HepG2 (cell line): ENCODE measurements around the gene TCP11L1. TPM values are rescaled to one million over a fixed set of nuclear protein-coding genes. Genes with fewer than 3 reads are reported as not detected.

Source experiments
- ARID4A ChIP-seq: sonication (generic); formaldehyde crosslinking; IDR thresholded peaks from 2 replicates; pipeline ENCODE4 v1.5.0; 2020; ENCODE audit warnings: mild to moderate bottlenecking, missing genetic modification reagents, borderline replicate concordance
- ARNT ChIP-seq: fragments of 450-650 bp; IDR thresholded peaks from 2 replicates; pipeline ENCODE4 v1.6.1; 2017
- BCLAF1 ChIP-seq: fragments of 450-650 bp; IDR thresholded peaks from 2 replicates; pipeline ENCODE4 v1.6.1; 2017; ENCODE audit warnings: mild to moderate bottlenecking
- ELF3 ChIP-seq: IDR thresholded peaks from 2 replicates; pipeline ENCODE4 v1.6.1; 2016; ENCODE audit warnings: missing genetic modification reagents, missing compliant biosample characterization
- FOXC1 ChIP-seq: sonication (generic); formaldehyde crosslinking; IDR thresholded peaks from 2 replicates; pipeline ENCODE4 v1.8.0; 2022; ENCODE audit warnings: mild to moderate bottlenecking, missing genetic modification reagents, borderline replicate concordance
- STAT6 ChIP-seq: sonication (generic); formaldehyde crosslinking; IDR thresholded peaks from 2 replicates; pipeline ENCODE4 v1.4.0; 2020; ENCODE audit warnings: missing genetic modification reagents, mild to moderate bottlenecking, borderline replicate concordance
- TARDBP ChIP-seq: sonication (generic); formaldehyde crosslinking; IDR thresholded peaks from 2 replicates; pipeline ENCODE4 v1.8.0; 2022; ENCODE audit warnings: mild to moderate bottlenecking, missing genetic modification reagents
- TOPORS ChIP-seq: sonication (generic); formaldehyde crosslinking; IDR thresholded peaks from 2 replicates; pipeline ENCODE4 v1.8.0; 2023; ENCODE audit warnings: mild to moderate bottlenecking, missing genetic modification reagents
- TP53 ChIP-seq: sonication (generic); formaldehyde crosslinking; conservative IDR thresholded peaks from 2 replicates; pipeline ENCODE4 v1.4.0; 2020; ENCODE audit warnings: missing genetic modification reagents
- UBTF ChIP-seq: sonication (generic); formaldehyde crosslinking; IDR thresholded peaks from 2 replicates; pipeline ENCODE4 v1.4.0; 2020; ENCODE audit warnings: mild to moderate bottlenecking, missing genetic modification reagents
- ZNF562 ChIP-seq: sonication (generic); formaldehyde crosslinking; IDR thresholded peaks from 2 replicates; pipeline ENCODE4 v1.8.0; 2022; ENCODE audit warnings: missing genetic modification reagents, borderline replicate concordance
- ZNF616 ChIP-seq: sonication (generic); formaldehyde crosslinking; IDR thresholded peaks from 2 replicates; pipeline ENCODE4 v1.5.0; 2020; ENCODE audit warnings: low read depth, mild to moderate bottlenecking, missing genetic modification reagents
- polyA plus RNA-seq, 8 experiments: library from polyadenylated mRNA; depleted of rRNA in 3 of 8; stranded (reverse) in 7 of 8; unstranded in 1 of 8; fragments of >200 nt; fragmentation: Illumina TruSeq in 4 of 8; extraction: Trizol in 4 of 8; gene quantifications; 2 replicates each; pipeline versions ENCODE4 v1.2.1 to v1.2.3, GENCODE V29; 2011 to 2016; ENCODE audit warnings: low read depth in 4 of 8, missing spikeins in 1 of 8, mixed read lengths in 1 of 8; ENCODE audit not compliant: insufficient read depth in 1 of 8
- total RNA-seq, 5 experiments: library from RNA; depleted of rRNA; stranded (reverse); fragments of >200 nt; fragmentation: Illumina TruSeq; extraction: Trizol; gene quantifications; 2 replicates each; pipeline ENCODE4 v1.2.3, GENCODE V29; 2016; ENCODE audit warnings: low read depth in 1 of 5

The TCP11L1 gene
- total and polyA plus RNA-seq, 2 of the 13 experiments (the other 11 are each of a cell fraction or from before 2014, with no cell fraction given), result 7.9 to 10.1 TPM

GRCh38 chr11:33039274-33040032, at the start of gene TCP11L1 (continued):
- TF ChIP-seq UBTF (CRISPR knock-in tag) (peak; percentile 90; the same call in 1 of the 2 replicates), TP53 (CRISPR knock-in tag) (no peak), ARNT (no peak), TOPORS (CRISPR knock-in tag) (peak; percentile 74; the same call in 1 of the 2 replicates), BCLAF1 (no peak), ELF3 (CRISPR knock-in tag) (peak; percentile 21; the same call in 1 of the 2 replicates), ZNF616 (CRISPR knock-in tag) (0 out of 2 replicates have a peak, but pooled peaks have one; percentile 41), ARID4A (CRISPR knock-in tag) (peak; percentile 92), FOXC1 (CRISPR knock-in tag) (peak; percentile 81; the same call in 1 of the 2 replicates), TARDBP (CRISPR knock-in tag) (peak; percentile 78), STAT6 (no peak), ZNF562 (no peak)
